ENCODE results near the gene CTU1.

DNA sequence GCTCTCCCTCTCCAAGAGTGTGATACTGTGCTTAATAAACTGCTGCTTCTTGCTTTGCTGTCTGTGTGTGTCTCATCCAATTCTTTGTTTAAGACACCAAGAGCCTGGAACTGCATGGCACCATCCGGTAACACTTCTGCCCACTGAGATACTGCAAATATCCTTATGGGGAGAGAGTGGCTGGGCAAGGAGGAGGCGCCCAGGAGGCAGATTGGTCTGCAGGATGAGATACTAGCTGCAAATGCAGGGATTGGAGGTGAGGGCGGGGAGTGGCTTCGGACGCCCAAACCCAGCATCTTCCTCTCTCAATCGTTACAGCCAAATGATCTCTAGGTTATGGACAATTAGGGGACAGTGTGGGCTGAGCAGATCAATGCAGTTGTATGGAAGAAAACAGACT lies 32.2 kb upstream of the CTU1 start:
- TF ChIP-seq, protein P1, sequence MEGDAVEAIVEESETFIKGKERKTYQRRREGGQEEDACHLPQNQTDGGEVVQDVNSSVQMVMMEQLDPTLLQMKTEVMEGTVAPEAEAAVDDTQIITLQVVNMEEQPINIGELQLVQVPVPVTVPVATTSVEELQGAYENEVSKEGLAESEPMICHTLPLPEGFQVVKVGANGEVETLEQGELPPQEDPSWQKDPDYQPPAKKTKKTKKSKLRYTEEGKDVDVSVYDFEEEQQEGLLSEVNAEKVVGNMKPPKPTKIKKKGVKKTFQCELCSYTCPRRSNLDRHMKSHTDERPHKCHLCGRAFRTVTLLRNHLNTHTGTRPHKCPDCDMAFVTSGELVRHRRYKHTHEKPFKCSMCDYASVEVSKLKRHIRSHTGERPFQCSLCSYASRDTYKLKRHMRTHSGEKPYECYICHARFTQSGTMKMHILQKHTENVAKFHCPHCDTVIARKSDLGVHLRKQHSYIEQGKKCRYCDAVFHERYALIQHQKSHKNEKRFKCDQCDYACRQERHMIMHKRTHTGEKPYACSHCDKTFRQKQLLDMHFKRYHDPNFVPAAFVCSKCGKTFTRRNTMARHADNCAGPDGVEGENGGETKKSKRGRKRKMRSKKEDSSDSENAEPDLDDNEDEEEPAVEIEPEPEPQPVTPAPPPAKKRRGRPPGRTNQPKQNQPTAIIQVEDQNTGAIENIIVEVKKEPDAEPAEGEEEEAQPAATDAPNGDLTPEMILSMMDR (conservative IDR thresholded peaks at IDR 0.05; ENCODE audit: low read length) = no peak
- TF ChIP-seq EZH2phosphoT487 (IDR thresholded peaks at IDR 0.05; ENCODE audit: borderline replicate concordance, low read depth, low read length) = no peak
